SK-N-SH (cell line): ENCODE results near the gene SPATA18. TPM values are rescaled to one million over a fixed set of nuclear protein-coding genes. Genes with fewer than 3 reads are reported as not detected.

ENCODE experiments used
- CTCF ChIA-PET: fragments of 300-600, 350-600 bp; formaldehyde crosslinking; extraction: SDS; loops from one replicate; lab custom pipeline; 2021; lab: Yijun Ruan, JAX
- POLR2A ChIA-PET: fragments of 350-600 bp; sonication (Branson Sonifier 250); formaldehyde crosslinking; extraction: SDS; loops from one replicate; lab custom pipeline; 2020; ENCODE audit warnings: antibody characterized with exemption, inconsistent platforms; lab: Yijun Ruan, JAX
- DNase-seq: peaks from one replicate; pipeline ENCODE4 v3.0.0; 2012
- H2AFZ ChIP-seq: fragments of 200-600 bp; sonication (generic); 2 replicates; pipeline ENCODE4 v1.8.1; 2016; ENCODE audit warnings: antibody characterized with exemption, mild to moderate bottlenecking, low read depth
- H3F3A ChIP-seq: fragments of 200-600 bp; sonication (generic); replicated peaks from 2 replicates; pipeline ENCODE3; 2016; ENCODE audit warnings: antibody characterized with exemption, mild to moderate bottlenecking; ENCODE audit not compliant: insufficient read depth
- H3K27ac ChIP-seq, 2 experiments: fragments of 200-500 bp in 1 of 2; fragments of 200-600 bp in 1 of 2; sonication (Bioruptor generic) in 1 of 2; sonication (generic), shearing (Covaris generic) in 1 of 2; 2 replicates each; pipeline versions ENCODE4 v1.5.1 to v1.6.1; 2014 to 2016; ENCODE audit warnings: low read depth in 2 of 2, inconsistent platforms in 1 of 2, low read length in 1 of 2, mild to moderate bottlenecking in 1 of 2, mixed read lengths in 1 of 2
- H3K27me3 ChIP-seq: fragments of 200-600 bp; sonication (generic), shearing (Covaris generic); 2 replicates; pipeline ENCODE4 v1.6.1; 2016; ENCODE audit warnings: mixed run types; ENCODE audit not compliant: insufficient read depth
- H3K36me3 ChIP-seq, 2 experiments: fragments of 200-500 bp in 1 of 2; fragments of 200-600 bp in 1 of 2; sonication (Bioruptor generic) in 1 of 2; sonication (generic) in 1 of 2; replicated peaks in 1 of 2; 2 replicates each; pipeline versions ENCODE3 to v1.5.1; 2014 to 2016; ENCODE audit warnings: low read length in 1 of 2, mild to moderate bottlenecking in 1 of 2; ENCODE audit not compliant: insufficient read depth in 2 of 2, control insufficient read depth in 1 of 2
- H3K4me1 ChIP-seq, 2 experiments: fragments of 200-500 bp in 1 of 2; fragments of 200-600 bp in 1 of 2; sonication (Bioruptor generic) in 1 of 2; sonication (generic), shearing (Covaris generic) in 1 of 2; 2 replicates each; pipeline versions ENCODE4 v1.5.1 to v1.6.1; 2014 to 2016; ENCODE audit warnings: low read depth in 1 of 2, low read length in 1 of 2, mixed run types in 1 of 2; ENCODE audit not compliant: insufficient read depth in 2 of 2, control insufficient read depth in 1 of 2
- H3K4me2 ChIP-seq: fragments of 200-600 bp; sonication (generic), shearing (Covaris generic); 2 replicates; pipeline ENCODE4 v1.6.1; 2017; ENCODE audit warnings: mixed run types
- H3K4me3 ChIP-seq, 2 experiments: fragments of 200-500 bp in 1 of 2; fragments of 200-600 bp in 1 of 2; sonication (Bioruptor generic) in 1 of 2; sonication (generic), shearing (Covaris generic) in 1 of 2; 2 replicates each; pipeline versions ENCODE4 v1.5.1 to v1.8.1; 2014 to 2016; ENCODE audit warnings: low read depth in 2 of 2, inconsistent platforms in 1 of 2, low read length in 1 of 2, mild to moderate bottlenecking in 1 of 2, mixed read lengths in 1 of 2, moderate library complexity in 1 of 2
- H3K79me2 ChIP-seq: fragments of 200-600 bp; sonication (generic); 2 replicates; pipeline ENCODE4 v1.8.1; 2017; ENCODE audit warnings: mild to moderate bottlenecking; ENCODE audit not compliant: insufficient read depth
- H3K9ac ChIP-seq: fragments of 200-600 bp; sonication (generic); 2 replicates; pipeline ENCODE4 v1.6.1; 2017; ENCODE audit warnings: mixed run types
- H3K9me2 ChIP-seq: fragments of 200-600 bp; sonication (generic); 2 replicates; pipeline ENCODE4 v1.6.1; 2017; ENCODE audit warnings: mixed run types
- H3K9me3 ChIP-seq: fragments of 200-600 bp; sonication (generic); 2 replicates; pipeline ENCODE4 v1.6.1; 2017; ENCODE audit warnings: mixed run types, mild to moderate bottlenecking, moderate library complexity
- H4K20me1 ChIP-seq: fragments of 200-600 bp; sonication (generic); 2 replicates; pipeline ENCODE4 v1.6.1; 2017; ENCODE audit warnings: mild to moderate bottlenecking, mixed run types; ENCODE audit not compliant: insufficient read depth
- CHD2 ChIP-seq: fragments of 150-350 bp; IDR thresholded peaks from 2 replicates; pipeline ENCODE4 v1.6.1; 2018; ENCODE audit warnings: low read length; ENCODE audit not compliant: partially characterized antibody
- EP300 ChIP-seq, 2 experiments: IDR thresholded peaks; 2 replicates each; pipeline versions ENCODE4 v1.4.0 to v1.6.1; 2012; ENCODE audit warnings: borderline replicate concordance in 1 of 2, low read depth in 1 of 2, low read length in 1 of 2
- EZH2phosphoT487 ChIP-seq: fragments of 200-600 bp; sonication (generic); IDR thresholded peaks from 2 replicates; pipeline ENCODE4 v1.6.1; 2017; ENCODE audit warnings: low read depth, mixed run types, mild to moderate bottlenecking, antibody characterized with exemption, moderate library complexity, borderline replicate concordance
- FOSL2 ChIP-seq: IDR thresholded peaks from 2 replicates; pipeline ENCODE4 v1.4.0; 2012; ENCODE audit warnings: low read depth, mild to moderate bottlenecking, moderate library complexity, borderline replicate concordance
- FOXM1 ChIP-seq: IDR thresholded peaks from 2 replicates; pipeline ENCODE4 v1.4.0; 2012; ENCODE audit warnings: low read depth, mild to moderate bottlenecking
- JUND ChIP-seq: IDR thresholded peaks from 2 replicates; pipeline ENCODE4 v1.4.0; 2012
- NFIC ChIP-seq: IDR thresholded peaks from 2 replicates; pipeline ENCODE4 v1.4.0; 2012; ENCODE audit warnings: borderline replicate concordance
- RFX5 ChIP-seq: IDR thresholded peaks from 2 replicates; pipeline ENCODE4 v1.6.1; 2012; ENCODE audit warnings: mild to moderate bottlenecking, improper control_type of control experiment, low read length
- SIN3A ChIP-seq: IDR thresholded peaks from 2 replicates; pipeline ENCODE4 v1.6.1; 2012; ENCODE audit warnings: low read depth, mild to moderate bottlenecking, low read length, moderate library complexity, borderline replicate concordance
- TAF1 ChIP-seq: IDR thresholded peaks from 2 replicates; pipeline ENCODE4 v1.6.1; 2012; ENCODE audit warnings: low read depth, mild to moderate bottlenecking, low read length, moderate library complexity, borderline replicate concordance
- TCF12 ChIP-seq: IDR thresholded peaks from 2 replicates; pipeline ENCODE4 v1.4.0; 2012
- TEAD4 ChIP-seq: IDR thresholded peaks from 2 replicates; pipeline ENCODE4 v1.4.0; 2012; ENCODE audit warnings: mild to moderate bottlenecking, borderline replicate concordance; ENCODE audit not compliant: insufficient read depth
- YY1 ChIP-seq: IDR thresholded peaks from 2 replicates; pipeline ENCODE4 v1.4.0; 2012; ENCODE audit warnings: low read depth, mild to moderate bottlenecking
- WGBS: methylation state at CpG from one replicate; pipeline ENCODE4 v1.1.6; 2017; ENCODE audit warnings: low lambda C conversion rate; 5-methylcytosine and 5-hydroxymethylcytosine counted together
- polyA plus RNA-seq, 3 experiments: library from polyadenylated mRNA; depleted of rRNA; stranded (reverse); fragments of >200 nt; gene quantifications; 2 replicates each; pipeline ENCODE4 v1.2.3, GENCODE V29; 2012
- TF ChIP-seq, protein P1 (sequence below): IDR thresholded peaks from 2 replicates; pipeline ENCODE4 v1.4.0; 2012; ENCODE audit warnings: low read depth, borderline replicate concordance
- TF ChIP-seq, protein P2 (sequence below): IDR thresholded peaks from 2 replicates; pipeline ENCODE4 v1.4.0; 2012; ENCODE audit warnings: low read depth, borderline replicate concordance
- TF ChIP-seq, protein P3 (sequence below): IDR thresholded peaks from 2 replicates; pipeline ENCODE4 v1.4.0; 2012; ENCODE audit warnings: low read depth

Gene SPATA18
- polyA plus RNA-seq, 1 of the 3 experiments (the other 2 are of a cell fraction), result 1.2 TPM

DNA sequence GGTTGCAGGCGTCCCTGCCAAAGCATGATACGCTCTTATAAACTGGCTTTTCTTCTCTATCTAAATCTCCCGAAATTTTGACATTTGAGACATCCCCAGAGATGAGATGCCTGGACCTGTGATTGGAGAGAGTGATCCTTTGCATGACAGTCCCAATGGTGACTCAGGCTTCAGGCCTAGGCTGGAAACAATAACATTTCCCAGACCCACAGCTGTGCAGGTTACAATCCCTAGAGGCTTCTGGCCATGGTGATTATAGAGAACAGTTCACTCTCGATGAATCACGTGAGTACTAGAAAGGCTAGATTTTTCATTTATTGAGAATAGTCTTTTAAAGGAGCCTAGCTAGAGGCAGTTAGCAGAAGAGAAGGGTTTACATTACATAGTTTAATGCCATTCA, 75.9 kb downstream of the SPATA18 start:
- no peak overlapping the region for H3K4me3 ChIP-seq
- no peak overlapping the region for H3K4me2 ChIP-seq
- WGBS, result 28% methylated on average over 5 of the region's 5 CpGs
- no peaks in the 10 kb centered on the region for H3F3A ChIP-seq
- H2AFZ ChIP-seq, result no peak overlapping the region
- peaks cover 0 to 2% of the 10 kb centered on the region in 2 experiments; a peak in 1 of 4 replicates for H3K4me1 ChIP-seq
- H3K27me3 ChIP-seq, result no peaks in the 10 kb centered on the region
- H4K20me1 ChIP-seq, result no peaks in the 10 kb centered on the region
- H3K9ac ChIP-seq, result no peak overlapping the region
- peak; percentile 7 for DNase-seq
- no peaks in the 10 kb centered on the region for H3K9me3 ChIP-seq
- H3K9me2 ChIP-seq, result no peaks in the 10 kb centered on the region
- CTCF ChIA-PET, result interaction anchor here (0.5 kb wide), 1 partner anchor 152 kb away, joined by 3 read pairs; no protein-coding TSS in a partner anchor
- H3K27ac ChIP-seq, result no peak overlapping the region; a peak in 1 of 4 replicates
- no peaks in the 10 kb centered on the region for H3K36me3 ChIP-seq
- POLR2A ChIA-PET, result no interaction called here
- H3K79me2 ChIP-seq, result no peaks in the 10 kb centered on the region
- TF ChIP-seq RFX5, result no peak
- no peak for TF ChIP-seq YY1
- no peak for TF ChIP-seq FOSL2
- TF ChIP-seq, protein P1, sequence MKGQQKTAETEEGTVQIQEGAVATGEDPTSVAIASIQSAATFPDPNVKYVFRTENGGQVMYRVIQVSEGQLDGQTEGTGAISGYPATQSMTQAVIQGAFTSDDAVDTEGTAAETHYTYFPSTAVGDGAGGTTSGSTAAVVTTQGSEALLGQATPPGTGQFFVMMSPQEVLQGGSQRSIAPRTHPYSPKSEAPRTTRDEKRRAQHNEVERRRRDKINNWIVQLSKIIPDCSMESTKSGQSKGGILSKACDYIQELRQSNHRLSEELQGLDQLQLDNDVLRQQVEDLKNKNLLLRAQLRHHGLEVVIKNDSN, result no peak
- TF ChIP-seq SIN3A, result no peak
- TF ChIP-seq FOXM1, result no peak
- no peak for TF ChIP-seq CHD2
- no peak for TF ChIP-seq NFIC
- no peak for TF ChIP-seq TCF12
- TF ChIP-seq JUND, result no peak

DNA sequence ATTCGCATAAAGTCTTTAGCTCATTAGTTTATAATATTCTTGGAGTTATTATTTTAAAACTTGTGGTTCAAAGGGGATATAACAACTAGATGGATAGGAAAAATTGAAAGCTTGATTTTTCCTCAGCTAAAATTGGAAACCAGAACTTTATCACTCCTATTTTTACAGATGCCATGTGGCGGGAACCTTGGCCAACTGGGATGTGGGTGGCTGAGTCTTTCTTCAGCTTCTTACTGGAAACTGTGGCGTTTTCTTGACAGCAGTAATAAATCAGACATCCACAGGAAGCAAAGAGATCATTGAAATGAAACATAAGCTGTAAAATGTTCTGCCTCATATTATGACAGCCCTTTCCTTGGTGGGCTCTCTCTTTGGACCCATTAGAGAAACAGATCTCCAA, 84.1 kb downstream of the SPATA18 start:
- no peaks in the 10 kb centered on the region for H4K20me1 ChIP-seq
- no peaks in the 10 kb centered on the region for H3F3A ChIP-seq
- no peaks in the 10 kb centered on the region for H3K9me3 ChIP-seq
- POLR2A ChIA-PET, result no interaction called here
- H3K4me3 ChIP-seq, result no peak overlapping the region
- no peaks in the 10 kb centered on the region for H3K9me2 ChIP-seq
- H3K27me3 ChIP-seq, result no peaks in the 10 kb centered on the region
- CTCF ChIA-PET, result interaction anchor here (0.8 kb wide), 1 partner anchor 9 kb away, joined by 3 read pairs; no protein-coding TSS in a partner anchor
- no peaks in the 10 kb centered on the region for H3K4me1 ChIP-seq
- no peak overlapping the region for H3K27ac ChIP-seq
- no peak for DNase-seq
- no peak overlapping the region for H3K9ac ChIP-seq
- no peak for TF ChIP-seq EZH2phosphoT487
- TF ChIP-seq, protein P1, result no peak
- no peak for TF ChIP-seq TEAD4
- no peak for TF ChIP-seq TAF1
- TF ChIP-seq FOSL2, result no peak
- TF ChIP-seq SIN3A, result no peak
- no peak for TF ChIP-seq EP300 (IDR thresholded peaks at IDR 0.05; ENCODE audit: borderline replicate concordance in 1 of 2, low read depth in 1 of 2, low read length in 1 of 2)
- TF ChIP-seq, protein P2, sequence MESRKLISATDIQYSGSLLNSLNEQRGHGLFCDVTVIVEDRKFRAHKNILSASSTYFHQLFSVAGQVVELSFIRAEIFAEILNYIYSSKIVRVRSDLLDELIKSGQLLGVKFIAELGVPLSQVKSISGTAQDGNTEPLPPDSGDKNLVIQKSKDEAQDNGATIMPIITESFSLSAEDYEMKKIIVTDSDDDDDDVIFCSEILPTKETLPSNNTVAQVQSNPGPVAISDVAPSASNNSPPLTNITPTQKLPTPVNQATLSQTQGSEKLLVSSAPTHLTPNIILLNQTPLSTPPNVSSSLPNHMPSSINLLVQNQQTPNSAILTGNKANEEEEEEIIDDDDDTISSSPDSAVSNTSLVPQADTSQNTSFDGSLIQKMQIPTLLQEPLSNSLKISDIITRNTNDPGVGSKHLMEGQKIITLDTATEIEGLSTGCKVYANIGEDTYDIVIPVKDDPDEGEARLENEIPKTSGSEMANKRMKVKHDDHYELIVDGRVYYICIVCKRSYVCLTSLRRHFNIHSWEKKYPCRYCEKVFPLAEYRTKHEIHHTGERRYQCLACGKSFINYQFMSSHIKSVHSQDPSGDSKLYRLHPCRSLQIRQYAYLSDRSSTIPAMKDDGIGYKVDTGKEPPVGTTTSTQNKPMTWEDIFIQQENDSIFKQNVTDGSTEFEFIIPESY, result no peak
- TF ChIP-seq, protein P3, sequence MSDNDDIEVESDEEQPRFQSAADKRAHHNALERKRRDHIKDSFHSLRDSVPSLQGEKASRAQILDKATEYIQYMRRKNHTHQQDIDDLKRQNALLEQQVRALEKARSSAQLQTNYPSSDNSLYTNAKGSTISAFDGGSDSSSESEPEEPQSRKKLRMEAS, result no peak
- H3K36me3 ChIP-seq, result no peaks in the 10 kb centered on the region
- H2AFZ ChIP-seq, result no peak overlapping the region
- no peak overlapping the region for H3K4me2 ChIP-seq
- H3K79me2 ChIP-seq, result no peaks in the 10 kb centered on the region
- WGBS, result 43% methylated on average over 3 of the region's 3 CpGs
